Panc1 (cell line): ENCODE data around the gene ALG14. TPM values are rescaled to one million over a fixed set of nuclear protein-coding genes. Genes with fewer than 3 reads are reported as not detected.

Source experiments
- ATAC-seq: fragments of 200-7000 bp; cut with Tn5 transposase; 2 replicates; pipeline ENCODE4 v1.9.1; 2020; ENCODE audit warnings: mild to moderate bottlenecking, moderate library complexity
- BruUV-seq: library from RNA; stranded (reverse); fragments of 400-500 nt; replicated peaks from 2 replicates; lab custom pipeline; 2021; lab: Mats Ljungman, UMichigan
- CTCF ChIA-PET: fragments of 300-600 bp; sonication (Branson Sonifier 250); formaldehyde crosslinking; loops from one replicate; lab custom pipeline; 2022; ENCODE audit warnings: antibody characterized with exemption; lab: Charles Lee
- POLR2A ChIA-PET: fragments of 300-600 bp; sonication (Branson Sonifier 250); formaldehyde crosslinking; loops from one replicate; lab custom pipeline; 2022; ENCODE audit warnings: antibody characterized with exemption; lab: Charles Lee
- DNase-seq: peaks from one replicate; pipeline ENCODE4 v3.0.0-alpha.2; 2010; ENCODE audit warnings: low read depth, low spot score
- H3K27ac ChIP-seq: 2 replicates; pipeline ENCODE4 v1.5.1; 2011; ENCODE audit warnings: mild to moderate bottlenecking, low read length, inconsistent platforms
- H3K27me3 ChIP-seq: fragments of 200-500 bp; sonication (Bioruptor generic); 2 replicates; pipeline ENCODE4 v1.6.0; 2014; ENCODE audit warnings: low read length, inconsistent platforms; ENCODE audit not compliant: control insufficient read depth, insufficient read depth
- H3K36me3 ChIP-seq: fragments of 200-500 bp; sonication (Bioruptor generic); 2 replicates; pipeline ENCODE4 v1.5.1; 2014; ENCODE audit warnings: inconsistent platforms, mild to moderate bottlenecking, low read length, moderate library complexity; ENCODE audit not compliant: control insufficient read depth, insufficient read depth
- H3K4me1 ChIP-seq: 2 replicates; pipeline ENCODE4 v1.5.1; 2011; ENCODE audit warnings: inconsistent platforms, mild to moderate bottlenecking, low read length, moderate library complexity; ENCODE audit not compliant: control insufficient read depth, insufficient read depth
- H3K4me3 ChIP-seq, 2 experiments: 2 replicates each; pipeline ENCODE4 v1.5.1; 2011 to 2012; ENCODE audit warnings: low read depth in 2 of 2, low read length in 2 of 2, mild to moderate bottlenecking in 2 of 2, inconsistent platforms in 1 of 2, moderate library complexity in 1 of 2
- H3K9me3 ChIP-seq: fragments of 200-500 bp; sonication (Bioruptor generic); 2 replicates; pipeline ENCODE4 v1.5.1; 2014; ENCODE audit warnings: low read depth, mild to moderate bottlenecking, inconsistent platforms, low read length, moderate library complexity; ENCODE audit not compliant: control insufficient read depth, insufficient read depth
- CTCF ChIP-seq: fragments of 450-650 bp; IDR thresholded peaks from 2 replicates; pipeline ENCODE4 v1.5.1; 2017; ENCODE audit warnings: mild to moderate bottlenecking
- POLR2AphosphoS5 ChIP-seq: IDR thresholded peaks from 2 replicates; pipeline ENCODE4 v1.6.1; 2012; ENCODE audit warnings: mild to moderate bottlenecking, low read depth, low read length, moderate library complexity
- SIN3A ChIP-seq: IDR thresholded peaks from 2 replicates; pipeline ENCODE4 v1.6.1; 2012; ENCODE audit warnings: low read depth, mild to moderate bottlenecking, low read length, moderate library complexity, borderline replicate concordance; ENCODE audit not compliant: insufficient read depth
- TCF7L2 ChIP-seq: IDR thresholded peaks from 2 replicates; pipeline ENCODE4 v1.6.1; 2011; ENCODE audit warnings: mild to moderate bottlenecking, low read depth, low read length, inconsistent platforms
- in situ Hi-C: cut with HindIII; loops from 2 replicates; pipeline ENCODE4 v1.10.0; 2016; ENCODE audit warnings: low sequenced_read_pairs, low pct_unique_long_range_greater_than_20kb
- intact Hi-C: fragments of 100-400 bp; cut with micrococcal nuclease; formaldehyde crosslinking; loops from one replicate; pipeline ENCODE4 v1.10.0; 2022; ENCODE audit not compliant: unreplicated experiment
- total RNA-seq: library from RNA; stranded (reverse); gene quantifications from one replicate; pipeline ENCODE4 v1.2.1, GENCODE V29; 2021; ENCODE audit not compliant: unreplicated experiment
- TF ChIP-seq, protein P1 (sequence below), 2 experiments: IDR thresholded peaks; 2 replicates each; pipeline ENCODE4 v1.6.1; 2011 to 2012; ENCODE audit warnings: low read depth in 2 of 2, control low read depth in 1 of 2, low read length in 1 of 2, mild to moderate bottlenecking in 1 of 2, moderate library complexity in 1 of 2; ENCODE audit not compliant: insufficient read depth in 1 of 2

ALG14 gene
- total RNA-seq, 1 experiment from 2014 or later = 4.1 TPM

DNA sequence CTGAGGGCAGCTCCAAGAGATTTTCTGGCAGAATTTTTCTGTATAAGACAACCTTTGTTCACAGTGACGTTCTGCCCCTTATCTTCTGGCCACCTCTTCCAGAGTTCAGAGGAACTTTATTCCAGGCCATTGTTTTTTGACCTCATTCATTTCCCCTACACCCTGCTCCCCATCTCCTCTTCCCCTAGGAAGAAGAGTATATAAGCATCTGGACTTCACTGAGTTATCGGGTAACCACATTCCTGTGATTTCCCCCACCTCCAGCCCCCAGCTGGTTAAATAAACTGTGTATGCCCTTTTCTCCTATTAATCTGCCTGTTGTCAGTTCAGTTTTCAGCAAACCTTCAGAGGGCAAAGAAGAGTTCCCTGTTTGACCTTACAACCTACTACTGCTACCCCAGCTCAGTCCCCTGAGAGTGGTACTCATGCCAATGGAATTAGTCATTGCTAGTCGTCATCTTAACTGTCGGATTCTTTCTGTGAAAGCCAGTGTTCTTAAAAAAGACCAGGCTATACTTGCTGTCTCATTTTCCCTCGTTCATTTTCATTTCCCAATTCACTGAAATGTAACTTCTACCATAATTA is 14.3 kb upstream of the ALG14 start:
- no peaks in the 10 kb centered on the region for H3K9me3 ChIP-seq
- H3K4me3 ChIP-seq = no peak overlapping the region
- H3K27ac ChIP-seq = no peak overlapping the region
- no peaks in the 10 kb centered on the region for H3K27me3 ChIP-seq
- no peaks in the 10 kb centered on the region for H3K4me1 ChIP-seq
- intact Hi-C loops = no loop called here
- TF ChIP-seq, protein P1, sequence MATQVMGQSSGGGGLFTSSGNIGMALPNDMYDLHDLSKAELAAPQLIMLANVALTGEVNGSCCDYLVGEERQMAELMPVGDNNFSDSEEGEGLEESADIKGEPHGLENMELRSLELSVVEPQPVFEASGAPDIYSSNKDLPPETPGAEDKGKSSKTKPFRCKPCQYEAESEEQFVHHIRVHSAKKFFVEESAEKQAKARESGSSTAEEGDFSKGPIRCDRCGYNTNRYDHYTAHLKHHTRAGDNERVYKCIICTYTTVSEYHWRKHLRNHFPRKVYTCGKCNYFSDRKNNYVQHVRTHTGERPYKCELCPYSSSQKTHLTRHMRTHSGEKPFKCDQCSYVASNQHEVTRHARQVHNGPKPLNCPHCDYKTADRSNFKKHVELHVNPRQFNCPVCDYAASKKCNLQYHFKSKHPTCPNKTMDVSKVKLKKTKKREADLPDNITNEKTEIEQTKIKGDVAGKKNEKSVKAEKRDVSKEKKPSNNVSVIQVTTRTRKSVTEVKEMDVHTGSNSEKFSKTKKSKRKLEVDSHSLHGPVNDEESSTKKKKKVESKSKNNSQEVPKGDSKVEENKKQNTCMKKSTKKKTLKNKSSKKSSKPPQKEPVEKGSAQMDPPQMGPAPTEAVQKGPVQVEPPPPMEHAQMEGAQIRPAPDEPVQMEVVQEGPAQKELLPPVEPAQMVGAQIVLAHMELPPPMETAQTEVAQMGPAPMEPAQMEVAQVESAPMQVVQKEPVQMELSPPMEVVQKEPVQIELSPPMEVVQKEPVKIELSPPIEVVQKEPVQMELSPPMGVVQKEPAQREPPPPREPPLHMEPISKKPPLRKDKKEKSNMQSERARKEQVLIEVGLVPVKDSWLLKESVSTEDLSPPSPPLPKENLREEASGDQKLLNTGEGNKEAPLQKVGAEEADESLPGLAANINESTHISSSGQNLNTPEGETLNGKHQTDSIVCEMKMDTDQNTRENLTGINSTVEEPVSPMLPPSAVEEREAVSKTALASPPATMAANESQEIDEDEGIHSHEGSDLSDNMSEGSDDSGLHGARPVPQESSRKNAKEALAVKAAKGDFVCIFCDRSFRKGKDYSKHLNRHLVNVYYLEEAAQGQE (IDR thresholded peaks at IDR 0.05; ENCODE audit: insufficient read depth in 1 of 2, low read depth in 2 of 2, low read length in 1 of 2) = no peak
- TF ChIP-seq POLR2AphosphoS5 = no peak
- TF ChIP-seq SIN3A = no peak
- TF ChIP-seq TCF7L2 = no peak
- TF ChIP-seq CTCF = no peak
- ChIA-PET CTCF (interaction anchor here (0.5 kb wide), 1 partner anchor 13 kb away, joined by 7 read pairs; no protein-coding TSS in a partner anchor), POLR2A (no interaction called here)
- DNase-seq = no peak
- H3K36me3 ChIP-seq = no peaks in the 10 kb centered on the region
- ATAC-seq = peak; percentile 74
- in situ Hi-C loops = no loop called here
- no TSS peak for BruUV-seq

- in situ Hi-C loops = no loop called here
- POLR2A ChIA-PET = no interaction called here
- no peaks in the 10 kb centered on the region for H3K36me3 ChIP-seq
- DNase-seq (no peak), ATAC-seq (no peak)
- H3K27me3 ChIP-seq = no peaks in the 10 kb centered on the region; the same call in 1 of the 2 replicates
- H3K4me1 ChIP-seq = no peaks in the 10 kb centered on the region
- no peak overlapping the region for H3K4me3 ChIP-seq
- no peak overlapping the region for H3K27ac ChIP-seq
- intact Hi-C loops = no loop called here
- no TSS peak for BruUV-seq
- TF ChIP-seq POLR2AphosphoS5 (no peak), TCF7L2 (no peak), CTCF (no peak), SIN3A (no peak)
- TF ChIP-seq, protein P1 (IDR thresholded peaks at IDR 0.05; ENCODE audit: insufficient read depth in 1 of 2, low read depth in 2 of 2, low read length in 1 of 2) = no peak
- CTCF ChIA-PET = interaction anchor here (0.7 kb wide), 1 partner anchor 8 kb away, joined by 4 read pairs; no protein-coding TSS in a partner anchor
- no peaks in the 10 kb centered on the region for H3K9me3 ChIP-seq
These were observed 12.6 kb upstream of the ALG14 start for GRCh38 chr1:95085376-95085775.
